Pancreas (tissue), 10 donors: ENCODE measurements around the gene KDM6B. TPM values are rescaled to one million over a fixed set of nuclear protein-coding genes. Genes with fewer than 3 reads are reported as not detected.
A peak's percentile ranks its signal among the peaks of the same experiment; 100 is the strongest.

Experiments
- ATAC-seq, 4 donors: fragments of 200-7000 bp; cut with Tn5 transposase; one replicate each; pipeline versions ENCODE4 v1.8.0 to v1.9.1; 2020; ENCODE audit warnings: mild to moderate bottlenecking in 4 of 4, moderate library complexity in 4 of 4
- DNase-seq, 6 donors: peaks; one replicate each; pipeline ENCODE4 v3.0.0-alpha.2; 2020
- FAIRE-seq: peaks from 2 replicates; lab custom pipeline; 2012; peaks lifted over from hg19 to GRCh38; lab: Jason Lieb, UNC
- H3K27ac ChIP-seq, 4 donors: fragments of 200-600 bp; sonication (generic); 1 replicate in 3 of 4; 2 replicates in 1 of 4; pipeline versions ENCODE4 v1.5.0 to v1.8.0; 2020
- H3K27me3 ChIP-seq, 4 donors: fragments of 200-600 bp; one replicate each; pipeline ENCODE4 v1.8.0; 2021
- H3K36me3 ChIP-seq, 3 donors: fragments of 200-600 bp; sonication (generic) in 1 of 3; one replicate each; pipeline versions ENCODE4 v1.5.0 to v1.8.0; 2020 to 2021
- H3K4me1 ChIP-seq, 3 donors: fragments of 200-600 bp; one replicate each; pipeline ENCODE4 v1.8.0; 2021
- H3K4me3 ChIP-seq, 4 donors: fragments of 200-600 bp; sonication (generic) in 2 of 4; one replicate each; pipeline versions ENCODE4 v1.5.0 to v1.8.0; 2020 to 2021
- H3K9me3 ChIP-seq, 4 donors: fragments of 200-600 bp; one replicate each; pipeline ENCODE4 v1.8.0; 2021
- WGBS, 2 donors: extraction: QIAGEN DNeasy Blood & Tissue Kit; methylation state at CpG; one replicate each; pipeline ENCODE4 v1.1.7; 2013; 5-methylcytosine and 5-hydroxymethylcytosine counted together
- intact Hi-C, 3 donors: fragments of 100-400 bp; cut with DNase I; formaldehyde crosslinking; loops; one replicate each; pipeline versions ENCODE4 v1.11.1 to v1.14.2; 2022
- polyA plus RNA-seq, 2 donors: library from polyadenylated mRNA; stranded (reverse); fragments of 200-250 nt; gene quantifications; one replicate each; pipeline ENCODE4 v1.2.3, GENCODE V29; 2013
- total RNA-seq, 6 donors: library from RNA; stranded (reverse); fragmentation: NEBNext Ultra II Directional in 4 of 6; extraction: Animal tissue kit (Norgen Biotek cat#: 25700) in 4 of 6; gene quantifications; one replicate each; pipeline versions ENCODE4 v1.2.1 to v1.2.4, GENCODE V29; 2021 to 2023
- TF ChIP-seq, protein P1 (sequence below), 4 donors: fragments of 200-600 bp; sonication (generic) in 3 of 4; IDR thresholded peaks; one replicate each; pipeline versions ENCODE4 v1.5.0 to v1.8.0; 2021; ENCODE audit warnings: antibody characterized with exemption in 4 of 4
- donor health status: healthy with polysubstance abuse.
- donor health status: DM: no; HTN: no; CAD: no; lungs with moderate emphysema.
- donor health status: DM: no; HTN: no; CAD: no.
- donor health status: control.
- donor health status: control.
- donor health status: Bipolar disorder and iron deficiency.
- donor health status: DM: yes; HTN: yes; CAD: no.
- donor health status: DM: no; HTN: no; CAD: no.
- donor health status: DM: no; HTN: no; CAD: no.
- donor health status: DM: yes; HTN: yes; CAD: no.

KDM6B gene
- total and polyA plus RNA-seq, 8 donors: 8.9 to 23.7 (median 15.5) TPM

DNA sequence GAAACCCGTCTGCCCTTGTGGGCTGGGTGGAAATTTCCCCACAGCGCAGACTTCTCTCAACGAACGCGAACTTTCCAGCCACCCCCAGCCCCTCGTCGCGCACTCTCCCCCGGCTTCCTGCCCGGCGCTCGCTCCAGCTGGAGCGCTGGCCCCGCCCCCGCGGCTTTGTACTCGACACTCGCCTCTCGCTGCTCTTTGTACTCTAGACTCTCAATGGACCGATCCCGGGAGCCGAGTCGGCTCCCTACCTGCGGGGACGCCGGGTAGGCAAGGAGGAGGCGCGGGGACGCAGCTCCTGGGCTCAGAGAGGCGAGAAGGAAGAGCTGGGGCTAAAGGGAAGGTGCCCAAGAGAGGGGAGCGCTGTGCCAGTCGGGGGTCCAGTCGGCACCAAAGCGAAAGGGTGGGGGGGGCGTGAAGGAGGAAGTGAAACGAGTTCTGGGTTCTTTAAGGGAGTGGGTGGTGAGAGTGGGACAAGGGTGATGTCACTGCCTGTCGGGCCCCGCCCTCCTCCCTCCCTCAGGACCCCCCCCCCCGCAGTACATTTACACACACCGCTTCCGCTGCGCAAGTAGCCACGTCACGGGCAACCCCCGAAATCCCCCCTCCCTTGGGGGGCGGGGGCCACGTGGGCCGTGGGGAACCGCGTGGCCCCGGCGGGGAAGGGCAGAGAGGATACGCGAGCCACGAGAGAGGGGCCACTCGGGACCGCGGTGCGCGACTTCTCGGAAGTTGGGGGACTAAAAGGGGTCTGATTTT, 9.7 kb downstream of the KDM6B start:
- ATAC-seq (peak; percentile 42 to 59 (median 55)), DNase-seq (peak; percentile 84 to 93 (median 89)), FAIRE-seq (no peak)
- H3K4me3 ChIP-seq: peak overlapping the region; percentile 56 to 71 (median 61)
- TF ChIP-seq, protein P1, sequence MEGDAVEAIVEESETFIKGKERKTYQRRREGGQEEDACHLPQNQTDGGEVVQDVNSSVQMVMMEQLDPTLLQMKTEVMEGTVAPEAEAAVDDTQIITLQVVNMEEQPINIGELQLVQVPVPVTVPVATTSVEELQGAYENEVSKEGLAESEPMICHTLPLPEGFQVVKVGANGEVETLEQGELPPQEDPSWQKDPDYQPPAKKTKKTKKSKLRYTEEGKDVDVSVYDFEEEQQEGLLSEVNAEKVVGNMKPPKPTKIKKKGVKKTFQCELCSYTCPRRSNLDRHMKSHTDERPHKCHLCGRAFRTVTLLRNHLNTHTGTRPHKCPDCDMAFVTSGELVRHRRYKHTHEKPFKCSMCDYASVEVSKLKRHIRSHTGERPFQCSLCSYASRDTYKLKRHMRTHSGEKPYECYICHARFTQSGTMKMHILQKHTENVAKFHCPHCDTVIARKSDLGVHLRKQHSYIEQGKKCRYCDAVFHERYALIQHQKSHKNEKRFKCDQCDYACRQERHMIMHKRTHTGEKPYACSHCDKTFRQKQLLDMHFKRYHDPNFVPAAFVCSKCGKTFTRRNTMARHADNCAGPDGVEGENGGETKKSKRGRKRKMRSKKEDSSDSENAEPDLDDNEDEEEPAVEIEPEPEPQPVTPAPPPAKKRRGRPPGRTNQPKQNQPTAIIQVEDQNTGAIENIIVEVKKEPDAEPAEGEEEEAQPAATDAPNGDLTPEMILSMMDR (IDR thresholded peaks at IDR 0.05): no peak
- 0 to 1% methylated on average over 45 to 61 of the region's 61 CpGs for WGBS, 2 donors
- intact Hi-C loops: no loop called here
- peaks cover 13 to 22% (median 17%) of the 10 kb centered on the region in 3 donors for H3K4me1 ChIP-seq
- no peaks in the 10 kb centered on the region for H3K9me3 ChIP-seq
- H3K27me3 ChIP-seq: no peaks in the 10 kb centered on the region
- H3K36me3 ChIP-seq: peaks cover 0 to 9% (median 6%) of the 10 kb centered on the region in 3 donors
- H3K27ac ChIP-seq: peak overlapping the region; percentile 90 to 99 (median 96)

DNA sequence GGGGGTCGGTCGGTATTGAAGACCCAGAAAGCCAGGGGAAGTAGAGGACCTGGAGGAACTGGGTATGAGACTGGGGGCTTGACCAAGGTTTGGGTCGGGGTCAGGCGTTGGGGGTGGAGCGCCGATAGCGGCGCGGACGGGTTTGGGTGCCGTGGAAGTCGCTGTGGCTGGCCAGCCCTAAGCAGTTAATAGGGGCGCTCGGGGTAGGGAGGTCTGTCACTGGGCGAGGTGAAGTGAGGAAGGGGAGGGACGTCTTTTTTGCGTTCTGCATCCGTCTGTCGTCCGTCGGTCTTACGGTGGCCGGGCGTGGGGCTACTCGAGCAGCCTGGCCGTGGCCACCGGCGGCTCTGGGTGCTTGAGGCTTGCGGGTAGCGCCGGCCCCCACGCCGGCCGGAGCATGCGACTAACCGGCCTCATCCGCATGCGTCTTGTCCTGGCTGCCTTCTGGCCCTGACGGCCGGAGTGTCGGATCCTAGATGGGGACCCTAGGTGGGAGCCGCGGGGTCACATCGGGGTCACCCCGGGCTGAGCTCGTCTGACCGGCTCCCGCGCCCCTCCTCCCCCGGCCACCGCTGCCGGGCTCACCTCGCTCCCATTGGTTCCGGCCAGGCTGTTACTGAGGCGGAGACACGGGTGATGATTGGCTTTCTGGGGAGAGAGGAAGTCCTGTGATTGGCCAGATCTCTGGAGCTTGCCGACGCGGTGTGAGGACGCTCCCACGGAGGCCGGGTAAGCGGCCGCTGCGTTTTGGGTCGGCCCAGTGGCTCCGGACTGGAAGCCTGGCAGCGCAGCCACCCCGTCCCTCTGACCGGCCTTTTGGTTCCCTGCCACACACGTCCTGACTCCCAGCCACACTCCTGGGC, 10.5 kb downstream of the KDM6B start:
- FAIRE-seq (no peak), ATAC-seq (peak; percentile 49 to 72 (median 67)), DNase-seq (peak; percentile 89 to 95 (median 90))
- WGBS, 2 donors: 0% methylated on average over 68 to 71 of the region's 71 CpGs
- Histone ChIP-seq H3K4me1 (peaks cover 13 to 18% (median 17%) of the 10 kb centered on the region in 3 donors), H3K27me3 (no peaks in the 10 kb centered on the region), H3K4me3 (peak overlapping the region; percentile 56 to 71 (median 61)), H3K9me3 (no peaks in the 10 kb centered on the region), H3K36me3 (peaks cover 0 to 17% (median 6%) of the 10 kb centered on the region in 3 donors), H3K27ac (peak overlapping the region; percentile 90 to 99 (median 96))
- TF ChIP-seq, protein P1 (IDR thresholded peaks at IDR 0.05): no peak
- intact Hi-C loops: no loop called here

DNA sequence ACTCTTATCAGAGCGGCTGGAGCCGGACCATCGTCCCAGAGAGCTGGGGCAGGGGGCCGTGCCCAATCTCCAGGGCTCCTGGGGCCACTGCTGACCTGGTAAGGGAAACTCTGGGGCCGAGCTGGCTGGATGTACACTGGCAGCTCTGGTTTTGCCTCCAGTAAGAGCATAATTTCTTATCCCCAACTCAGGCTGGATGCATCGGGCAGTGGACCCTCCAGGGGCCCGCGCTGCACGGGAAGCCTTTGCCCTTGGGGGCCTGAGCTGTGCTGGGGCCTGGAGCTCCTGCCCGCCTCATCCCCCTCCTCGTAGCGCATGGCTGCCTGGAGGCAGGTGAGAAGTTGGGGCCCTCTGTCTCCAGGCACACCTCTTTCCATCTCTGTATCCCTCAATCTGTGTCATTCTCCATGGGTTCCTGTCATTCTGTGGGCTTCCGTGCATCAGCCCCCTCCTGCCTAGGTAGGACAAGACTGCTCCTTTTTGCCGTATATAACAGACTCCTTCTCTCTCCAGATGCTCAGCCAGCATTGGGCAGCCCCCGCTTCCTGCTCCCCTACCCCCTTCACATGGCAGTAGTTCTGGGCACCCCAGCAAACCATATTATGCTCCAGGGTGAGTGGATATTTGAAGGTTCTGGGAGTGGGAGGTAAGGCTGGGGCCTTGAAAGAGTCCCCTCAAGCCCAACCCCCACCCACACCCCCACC, 11.5 kb downstream of the KDM6B start:
- TF ChIP-seq, protein P1 (IDR thresholded peaks at IDR 0.05): no peak
- no peaks in the 10 kb centered on the region for H3K9me3 ChIP-seq
- ATAC-seq: no peak
- intact Hi-C loops: no loop called here
- FAIRE-seq: no peak
- peak overlapping the region; percentile 90 to 99 (median 96) for H3K27ac ChIP-seq
- peaks cover 13 to 18% (median 17%) of the 10 kb centered on the region in 3 donors for H3K4me1 ChIP-seq
- H3K36me3 ChIP-seq: peaks cover 0 to 26% (median 6%) of the 10 kb centered on the region in 3 donors
- DNase-seq: peak in 4 of 6 donors; percentile 37 to 69 (median 56)
- peak overlapping the region in 3 of 4 donors; percentile 56 to 63 (median 59) for H3K4me3 ChIP-seq
- H3K27me3 ChIP-seq: no peaks in the 10 kb centered on the region
- 61 to 65% methylated on average over 15 of the region's 15 CpGs for WGBS, 2 donors

DNA sequence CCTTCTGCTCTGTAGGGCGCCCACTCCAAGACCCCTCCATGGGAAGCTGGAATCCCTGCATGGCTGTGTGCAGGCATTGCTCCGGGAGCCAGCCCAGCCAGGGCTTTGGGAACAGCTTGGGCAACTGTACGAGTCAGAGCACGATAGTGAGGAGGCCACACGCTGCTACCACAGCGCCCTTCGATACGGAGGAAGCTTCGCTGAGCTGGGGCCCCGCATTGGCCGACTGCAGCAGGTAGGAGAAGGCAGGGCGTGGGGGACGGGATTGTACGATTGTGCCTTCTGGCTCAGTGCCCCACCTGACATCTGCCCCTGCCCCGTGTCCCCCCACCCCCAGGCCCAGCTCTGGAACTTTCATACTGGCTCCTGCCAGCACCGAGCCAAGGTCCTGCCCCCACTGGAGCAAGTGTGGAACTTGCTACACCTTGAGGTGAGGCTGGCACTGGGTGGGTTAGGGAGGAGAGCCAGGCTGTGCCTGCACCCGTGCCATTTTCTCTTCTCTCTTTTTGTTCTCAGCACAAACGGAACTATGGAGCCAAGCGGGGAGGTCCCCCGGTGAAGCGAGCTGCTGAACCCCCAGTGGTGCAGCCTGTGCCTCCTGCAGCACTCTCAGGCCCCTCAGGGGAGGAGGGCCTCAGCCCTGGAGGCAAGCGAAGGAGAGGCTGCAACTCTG, 12.2 kb downstream of the KDM6B start:
- TF ChIP-seq, protein P1 (IDR thresholded peaks at IDR 0.05): no peak
- intact Hi-C loops: no loop called here
- no peaks in the 10 kb centered on the region for H3K9me3 ChIP-seq
- H3K36me3 ChIP-seq: peaks cover 0 to 27% (median 6%) of the 10 kb centered on the region in 3 donors
- ATAC-seq (no peak), DNase-seq (peak in 4 of 6 donors; percentile 26 to 76 (median 49)), FAIRE-seq (no peak)
- H3K4me3 ChIP-seq: no peak overlapping the region
- WGBS, 2 donors: 77 to 84% methylated on average over 22 of the region's 22 CpGs
- no peaks in the 10 kb centered on the region for H3K27me3 ChIP-seq
- no peak overlapping the region for H3K27ac ChIP-seq
- peaks cover 10 to 12% (median 11%) of the 10 kb centered on the region in 3 donors for H3K4me1 ChIP-seq
